ENCODE measurements around the gene DNAJC15.

DNA sequence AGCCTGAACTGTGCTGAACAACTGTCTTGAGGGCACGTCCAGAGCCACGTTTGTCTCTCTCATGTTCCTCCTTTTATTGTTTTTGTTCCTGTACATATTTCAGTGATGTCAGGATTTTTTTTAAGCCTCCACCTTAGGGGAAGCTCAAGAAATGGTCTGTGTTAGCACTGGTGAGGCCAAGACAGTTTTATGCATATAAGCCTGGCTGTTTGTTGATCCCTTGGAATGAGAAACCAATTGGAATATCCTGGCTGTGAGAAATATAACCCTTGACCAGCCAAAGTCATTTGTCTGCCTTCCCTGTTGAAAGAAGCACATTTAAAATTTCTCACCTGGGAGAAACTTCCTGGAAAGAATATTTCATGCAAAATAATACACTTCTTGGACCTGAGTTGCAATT lies 115.8 kb downstream of the DNAJC15 start:
- TF ChIP-seq, protein P1, sequence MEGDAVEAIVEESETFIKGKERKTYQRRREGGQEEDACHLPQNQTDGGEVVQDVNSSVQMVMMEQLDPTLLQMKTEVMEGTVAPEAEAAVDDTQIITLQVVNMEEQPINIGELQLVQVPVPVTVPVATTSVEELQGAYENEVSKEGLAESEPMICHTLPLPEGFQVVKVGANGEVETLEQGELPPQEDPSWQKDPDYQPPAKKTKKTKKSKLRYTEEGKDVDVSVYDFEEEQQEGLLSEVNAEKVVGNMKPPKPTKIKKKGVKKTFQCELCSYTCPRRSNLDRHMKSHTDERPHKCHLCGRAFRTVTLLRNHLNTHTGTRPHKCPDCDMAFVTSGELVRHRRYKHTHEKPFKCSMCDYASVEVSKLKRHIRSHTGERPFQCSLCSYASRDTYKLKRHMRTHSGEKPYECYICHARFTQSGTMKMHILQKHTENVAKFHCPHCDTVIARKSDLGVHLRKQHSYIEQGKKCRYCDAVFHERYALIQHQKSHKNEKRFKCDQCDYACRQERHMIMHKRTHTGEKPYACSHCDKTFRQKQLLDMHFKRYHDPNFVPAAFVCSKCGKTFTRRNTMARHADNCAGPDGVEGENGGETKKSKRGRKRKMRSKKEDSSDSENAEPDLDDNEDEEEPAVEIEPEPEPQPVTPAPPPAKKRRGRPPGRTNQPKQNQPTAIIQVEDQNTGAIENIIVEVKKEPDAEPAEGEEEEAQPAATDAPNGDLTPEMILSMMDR (IDR thresholded peaks at IDR 0.05), result no peak
- TF ChIP-seq POLR2A (IDR thresholded peaks at IDR 0.05), result no peak

Measured in lower leg skin (tissue), 3 donors.